Uterus (tissue), 4 donors: ENCODE measurements around the gene TK2. TPM values are rescaled to one million over a fixed set of nuclear protein-coding genes. Genes with fewer than 3 reads are reported as not detected.

Experiments used
- DNase-seq, 2 donors: peaks; one replicate each; pipeline ENCODE4 v3.0.0-alpha.2; 2019 to 2020
- H3K27ac ChIP-seq, 2 donors: fragments of 200-600 bp; sonication (generic); 1 replicate in 1 of 2; 2 replicates in 1 of 2; pipeline ENCODE4 v1.5.1; 2016 to 2018
- H3K27me3 ChIP-seq, 2 donors: fragments of 200-600 bp; sonication (generic); one replicate each; pipeline ENCODE4 v1.5.1; 2018 to 2019; ENCODE audit warnings: control low read depth in 1 of 2
- H3K36me3 ChIP-seq, 2 donors: fragments of 200-600 bp; sonication (generic); one replicate each; pipeline ENCODE4 v1.5.1; 2019; ENCODE audit warnings: control low read depth in 1 of 2
- H3K4me1 ChIP-seq, 2 donors: fragments of 200-600 bp; sonication (generic); one replicate each; pipeline ENCODE4 v1.5.1; 2018 to 2019; ENCODE audit warnings: control low read depth in 1 of 2
- H3K4me3 ChIP-seq, 2 donors: fragments of 200-600 bp; sonication (generic); 1 replicate in 1 of 2; 2 replicates in 1 of 2; pipeline ENCODE4 v1.5.1; 2018 to 2019; ENCODE audit warnings: mild to moderate bottlenecking in 1 of 2
- H3K9me3 ChIP-seq, 2 donors: fragments of 200-600 bp; sonication (generic); one replicate each; pipeline ENCODE4 v1.5.1; 2019; ENCODE audit warnings: control low read depth in 1 of 2
- CTCF ChIP-seq, 4 experiments: fragments of 200-600 bp in 2 of 4; fragments of 450-650 bp in 2 of 4; sonication (generic) in 2 of 4; IDR thresholded peaks; one replicate each; pipeline ENCODE4 v1.5.1; 2016 to 2019; ENCODE audit warnings: antibody characterized with exemption in 4 of 4, mild to moderate bottlenecking in 2 of 4, moderate library complexity in 1 of 4
- POLR2A ChIP-seq, 2 donors: fragments of 450-650 bp; IDR thresholded peaks; one replicate each; pipeline ENCODE4 v1.6.1; 2016; ENCODE audit warnings: antibody characterized with exemption in 2 of 2, mild to moderate bottlenecking in 1 of 2, moderate library complexity in 1 of 2
- intact Hi-C: fragments of 100-400 bp; cut with DNase I; formaldehyde crosslinking; loops from one replicate; pipeline ENCODE4 v1.15.1; 2023; ENCODE audit warnings: low total_unique reads
- total RNA-seq, 4 donors: library from RNA; depleted of rRNA in 3 of 4; stranded (reverse); fragments of >200 nt in 3 of 4; gene quantifications; one replicate each; pipeline versions ENCODE4 v1.1.0 to v1.2.4, GENCODE V29; 2014 to 2023
- donor health status: DM: yes; HTN: yes; CAD: no.

Gene TK2
- total RNA-seq, 4 donors from 2014 or later, result 13.6 to 52.6 (median 39.2) TPM

DNA sequence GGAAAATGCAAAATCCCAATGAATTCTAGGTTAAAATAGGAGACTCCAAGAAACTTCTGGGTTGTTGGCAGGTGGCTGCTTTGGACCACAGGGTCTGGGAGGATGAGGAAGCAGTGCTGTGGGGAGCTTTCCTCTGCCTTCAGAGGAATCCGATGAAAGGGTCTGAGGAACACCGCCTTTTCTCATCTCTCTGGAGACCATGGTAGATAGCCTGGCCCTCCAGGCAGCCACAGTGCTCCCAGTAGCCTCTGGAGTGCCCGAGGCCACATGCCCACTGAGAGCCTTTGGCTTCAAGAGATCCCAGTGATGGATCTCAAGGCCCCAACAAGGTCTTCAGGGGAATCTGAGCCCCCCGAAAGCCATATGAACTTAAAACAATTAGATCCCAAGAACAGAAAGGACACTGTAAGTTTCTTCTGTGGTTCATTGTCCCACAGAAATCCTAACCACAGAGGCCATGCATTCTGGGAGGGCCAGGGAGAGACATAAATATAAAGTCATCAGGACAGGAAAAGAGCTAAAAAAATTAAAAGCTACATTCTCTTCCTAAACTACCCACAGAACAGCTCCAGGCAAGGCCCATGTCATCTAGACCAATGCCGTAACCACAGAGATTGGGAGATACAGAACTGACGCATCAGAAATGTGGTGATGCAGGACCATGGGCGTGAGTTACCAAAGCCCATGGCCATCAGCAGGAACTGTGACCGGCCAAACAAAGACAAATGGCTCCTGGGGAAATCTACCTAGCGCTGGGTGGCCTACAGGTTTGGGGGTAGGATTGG is 24.3 kb downstream of the TK2 start:
- TF ChIP-seq CTCF (IDR thresholded peaks at IDR 0.05) (no peak), POLR2A (IDR thresholded peaks at IDR 0.05) (no peak)
- intact Hi-C loops, result no loop called here
- Histone ChIP-seq H3K4me1 (no peaks in the 10 kb centered on the region), H3K36me3 (no peaks in the 10 kb centered on the region), H3K27ac (peak overlapping the region; percentile 48), H3K27me3 (no peaks in the 10 kb centered on the region), H3K9me3 (no peaks in the 10 kb centered on the region), H3K4me3 (no peak overlapping the region)
- no peak for DNase-seq

DNA sequence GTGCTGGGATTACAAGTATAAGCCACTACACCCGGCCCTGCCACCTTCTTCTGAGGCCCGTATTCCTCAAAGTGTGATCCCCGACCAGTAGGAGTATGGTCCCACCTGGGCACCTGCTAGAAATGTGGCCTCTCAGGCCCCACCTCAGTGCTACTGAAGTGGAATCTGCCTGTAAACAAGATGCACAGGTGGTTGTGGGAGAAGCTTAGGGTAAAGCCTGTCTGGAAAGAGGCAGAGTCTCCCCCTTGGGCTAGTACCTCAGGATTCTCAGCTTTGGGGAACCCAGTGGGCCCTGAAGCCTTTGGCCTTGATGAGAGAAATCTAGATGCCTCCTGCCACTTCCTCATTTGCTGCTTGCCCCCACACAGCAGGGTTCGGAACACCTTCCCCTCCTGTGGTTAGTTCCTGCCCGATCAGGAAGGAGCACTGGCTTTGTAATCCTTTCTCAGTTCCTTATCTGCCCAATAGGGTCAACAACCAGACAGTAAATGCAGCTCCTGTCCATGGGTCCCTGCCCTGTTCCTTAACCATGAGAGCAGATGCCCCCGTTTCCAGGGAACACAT is 25.2 kb downstream of the TK2 start:
- no peaks in the 10 kb centered on the region for H3K27me3 ChIP-seq
- no peak for DNase-seq
- intact Hi-C loops, result no loop called here
- H3K36me3 ChIP-seq, result no peaks in the 10 kb centered on the region
- no peaks in the 10 kb centered on the region for H3K4me1 ChIP-seq
- H3K9me3 ChIP-seq, result no peaks in the 10 kb centered on the region
- TF ChIP-seq CTCF (IDR thresholded peaks at IDR 0.05) (no peak), POLR2A (IDR thresholded peaks at IDR 0.05) (no peak)
- no peak overlapping the region for H3K4me3 ChIP-seq
- peak overlapping the region; percentile 48 for H3K27ac ChIP-seq

GRCh38 chr16:66523861-66524354 is 26.0 kb downstream of the TK2 start:
- Histone ChIP-seq H3K9me3 (no peaks in the 10 kb centered on the region), H3K36me3 (no peaks in the 10 kb centered on the region), H3K27ac (peak overlapping the region; percentile 48), H3K27me3 (no peaks in the 10 kb centered on the region), H3K4me3 (no peak overlapping the region), H3K4me1 (no peaks in the 10 kb centered on the region)
- no peak for TF ChIP-seq CTCF (IDR thresholded peaks at IDR 0.05)
- TF ChIP-seq POLR2A (IDR thresholded peaks at IDR 0.05), result no peak
- intact Hi-C loops, result no loop called here
- no peak for DNase-seq

GRCh38 chr16:66522816-66523590 is 26.9 kb downstream of the TK2 start:
- Histone ChIP-seq H3K4me3 (no peak overlapping the region), H3K27me3 (no peaks in the 10 kb centered on the region), H3K9me3 (no peaks in the 10 kb centered on the region), H3K4me1 (no peaks in the 10 kb centered on the region), H3K36me3 (no peaks in the 10 kb centered on the region), H3K27ac (peak overlapping the region; percentile 48)
- no peak for TF ChIP-seq CTCF (IDR thresholded peaks at IDR 0.05)
- no peak for TF ChIP-seq POLR2A (IDR thresholded peaks at IDR 0.05)
- no peak for DNase-seq
- intact Hi-C loops, result no loop called here
